Loucy (cell line): Measurements from ENCODE around the gene IL11RA.

Source experiments
- H2AFZ ChIP-seq: fragments of 200-600 bp; sonication (generic); 2 replicates; pipeline ENCODE4 v1.6.0; 2016; ENCODE audit warnings: antibody characterized with exemption, mild to moderate bottlenecking, low read length, moderate library complexity
- H3F3A ChIP-seq: fragments of 200-600 bp; 2 replicates; pipeline ENCODE4 v1.6.0; 2016; ENCODE audit warnings: antibody characterized with exemption, low read depth, mild to moderate bottlenecking
- H3K27me3 ChIP-seq: fragments of 200-600 bp; sonication (generic); 2 replicates; pipeline ENCODE4 v1.6.1; 2014; ENCODE audit warnings: low read length, mild to moderate bottlenecking; ENCODE audit not compliant: insufficient read depth, poor library complexity, severe bottlenecking
- H3K36me3 ChIP-seq: fragments of 200-600 bp; sonication (generic); 2 replicates; pipeline ENCODE4 v1.6.1; 2016; ENCODE audit warnings: low read length; ENCODE audit not compliant: insufficient read depth
- H3K4me1 ChIP-seq: fragments of 200-600 bp; sonication (generic); 2 replicates; pipeline ENCODE4 v1.5.1; 2014; ENCODE audit warnings: low read length, mild to moderate bottlenecking; ENCODE audit not compliant: insufficient read depth, poor library complexity, severe bottlenecking
- H3K4me2 ChIP-seq: fragments of 200-600 bp; sonication (generic); 2 replicates; pipeline ENCODE4 v1.6.0; 2014; ENCODE audit warnings: antibody characterized with exemption, low read length, low read depth, mild to moderate bottlenecking; ENCODE audit not compliant: poor library complexity, severe bottlenecking
- H3K4me3 ChIP-seq: fragments of 200-600 bp; sonication (generic); 2 replicates; pipeline ENCODE4 v1.5.1; 2014; ENCODE audit warnings: low read length, mild to moderate bottlenecking, mixed read lengths; ENCODE audit not compliant: poor library complexity, severe bottlenecking
- H3K79me2 ChIP-seq: fragments of 200-600 bp; sonication (generic); 2 replicates; pipeline ENCODE4 v1.6.1; 2014; ENCODE audit warnings: low read length; ENCODE audit not compliant: insufficient read depth
- H3K9ac ChIP-seq: fragments of 200-600 bp; sonication (generic); 2 replicates; pipeline ENCODE4 v1.6.0; 2014; ENCODE audit warnings: mild to moderate bottlenecking, low read depth, low read length, moderate library complexity; ENCODE audit not compliant: poor library complexity, severe bottlenecking
- H3K9me2 ChIP-seq: fragments of 200-600 bp; sonication (generic); replicated peaks from 2 replicates; pipeline ENCODE4 v1.6.1; 2016; ENCODE audit warnings: low read depth, low read length, mixed read lengths
- H3K9me3 ChIP-seq: fragments of 200-600 bp; sonication (generic); 2 replicates; pipeline ENCODE4 v1.6.1; 2014; ENCODE audit warnings: mild to moderate bottlenecking, antibody characterized with exemption, low read length, low read depth; ENCODE audit not compliant: insufficient read depth
- H4K20me1 ChIP-seq: fragments of 200-600 bp; sonication (generic); 2 replicates; pipeline ENCODE4 v1.6.0; 2014; ENCODE audit warnings: antibody characterized with exemption, low read length, mild to moderate bottlenecking; ENCODE audit not compliant: insufficient read depth, poor library complexity, severe bottlenecking
- EZH2phosphoT487 ChIP-seq: fragments of 200-600 bp; IDR thresholded peaks from 2 replicates; pipeline ENCODE4 v1.6.1; 2018; ENCODE audit warnings: antibody characterized with exemption, mild to moderate bottlenecking, moderate library complexity, borderline replicate concordance
- TF ChIP-seq, protein P1 (sequence below): fragments of 200-600 bp; sonication (generic); conservative IDR thresholded peaks from 2 replicates; pipeline ENCODE4 v1.5.1; 2014; ENCODE audit warnings: mild to moderate bottlenecking, antibody characterized with exemption, low read length

IL11RA gene

GRCh38 chr9:34606905-34607304 is 45.1 kb upstream of the IL11RA start:
- Histone ChIP-seq H3K27me3 (no peaks in the 10 kb centered on the region), H3K4me3 (no peak overlapping the region), H3K9ac (no peak overlapping the region), H3K36me3 (no peaks in the 10 kb centered on the region), H3K4me2 (no peak overlapping the region), H3K4me1 (peaks cover 14% of the 10 kb centered on the region), H3K9me2 (no peaks in the 10 kb centered on the region), H3K9me3 (no peaks in the 10 kb centered on the region), H3K79me2 (peaks cover 20% of the 10 kb centered on the region), H2AFZ (no peak overlapping the region), H3F3A (no peaks in the 10 kb centered on the region), H4K20me1 (no peaks in the 10 kb centered on the region)
- TF ChIP-seq, protein P1, sequence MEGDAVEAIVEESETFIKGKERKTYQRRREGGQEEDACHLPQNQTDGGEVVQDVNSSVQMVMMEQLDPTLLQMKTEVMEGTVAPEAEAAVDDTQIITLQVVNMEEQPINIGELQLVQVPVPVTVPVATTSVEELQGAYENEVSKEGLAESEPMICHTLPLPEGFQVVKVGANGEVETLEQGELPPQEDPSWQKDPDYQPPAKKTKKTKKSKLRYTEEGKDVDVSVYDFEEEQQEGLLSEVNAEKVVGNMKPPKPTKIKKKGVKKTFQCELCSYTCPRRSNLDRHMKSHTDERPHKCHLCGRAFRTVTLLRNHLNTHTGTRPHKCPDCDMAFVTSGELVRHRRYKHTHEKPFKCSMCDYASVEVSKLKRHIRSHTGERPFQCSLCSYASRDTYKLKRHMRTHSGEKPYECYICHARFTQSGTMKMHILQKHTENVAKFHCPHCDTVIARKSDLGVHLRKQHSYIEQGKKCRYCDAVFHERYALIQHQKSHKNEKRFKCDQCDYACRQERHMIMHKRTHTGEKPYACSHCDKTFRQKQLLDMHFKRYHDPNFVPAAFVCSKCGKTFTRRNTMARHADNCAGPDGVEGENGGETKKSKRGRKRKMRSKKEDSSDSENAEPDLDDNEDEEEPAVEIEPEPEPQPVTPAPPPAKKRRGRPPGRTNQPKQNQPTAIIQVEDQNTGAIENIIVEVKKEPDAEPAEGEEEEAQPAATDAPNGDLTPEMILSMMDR = no peak
- TF ChIP-seq EZH2phosphoT487 = no peak

GRCh38 chr9:34607331-34607730 is 44.7 kb upstream of the IL11RA start:
- Histone ChIP-seq H3K79me2 (peaks cover 22% of the 10 kb centered on the region), H2AFZ (no peak overlapping the region)
- TF ChIP-seq EZH2phosphoT487 = no peak
- TF ChIP-seq, protein P1 = no peak

GRCh38 chr9:34610434-34611206 is 41.4 kb upstream of the IL11RA start:
- Histone ChIP-seq H3K9me2 (no peaks in the 10 kb centered on the region), H3F3A (no peaks in the 10 kb centered on the region), H3K4me1 (peaks cover 14% of the 10 kb centered on the region), H3K9me3 (no peaks in the 10 kb centered on the region), H3K79me2 (peaks cover 25% of the 10 kb centered on the region), H3K36me3 (no peaks in the 10 kb centered on the region), H4K20me1 (no peaks in the 10 kb centered on the region), H3K27me3 (no peaks in the 10 kb centered on the region), H3K4me2 (peak overlapping the region; percentile 95), H2AFZ (no peak overlapping the region), H3K9ac (peak overlapping the region; percentile 87), H3K4me3 (peak overlapping the region; percentile 84)
- no peak for TF ChIP-seq EZH2phosphoT487
- TF ChIP-seq, protein P1 = no peak

More at GRCh38 chr9:34607331-34607730, 44.7 kb upstream of the IL11RA start:
- Histone ChIP-seq H4K20me1 (no peaks in the 10 kb centered on the region), H3K9ac (no peak overlapping the region), H3K4me1 (peaks cover 14% of the 10 kb centered on the region), H3K9me2 (no peaks in the 10 kb centered on the region), H3K4me2 (no peak overlapping the region), H3K4me3 (no peak overlapping the region), H3K27me3 (no peaks in the 10 kb centered on the region), H3F3A (no peaks in the 10 kb centered on the region), H3K9me3 (no peaks in the 10 kb centered on the region), H3K36me3 (no peaks in the 10 kb centered on the region)
